ENCODE results near the gene LRRC4.

The LRRC4 gene

DNA sequence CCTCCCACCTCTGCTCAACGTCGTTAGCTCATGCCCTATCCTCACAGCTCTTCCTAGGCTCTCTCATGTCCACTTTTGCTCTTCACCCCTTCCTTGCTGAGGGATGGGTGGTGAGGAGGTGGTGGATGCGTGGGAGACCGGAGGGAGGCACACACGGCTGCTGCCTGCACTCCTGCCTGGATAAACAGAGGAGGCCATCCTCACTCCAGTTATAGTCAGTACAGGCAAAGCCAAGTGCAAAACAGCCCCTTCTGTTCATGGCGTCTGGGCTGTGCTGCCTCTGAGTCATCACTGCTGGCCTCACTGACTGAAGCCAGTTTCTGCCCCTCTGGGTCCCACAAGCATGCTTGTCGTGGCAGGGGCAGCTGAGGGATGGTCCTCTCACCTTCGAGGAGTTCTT, 31.9 kb upstream of the LRRC4 start:
- no peaks in the 10 kb centered on the region for H3K27me3 ChIP-seq (ENCODE audit: control insufficient read depth, insufficient read depth, low read length)
- H3K27ac ChIP-seq = no peak overlapping the region
- TF ChIP-seq, protein P1, sequence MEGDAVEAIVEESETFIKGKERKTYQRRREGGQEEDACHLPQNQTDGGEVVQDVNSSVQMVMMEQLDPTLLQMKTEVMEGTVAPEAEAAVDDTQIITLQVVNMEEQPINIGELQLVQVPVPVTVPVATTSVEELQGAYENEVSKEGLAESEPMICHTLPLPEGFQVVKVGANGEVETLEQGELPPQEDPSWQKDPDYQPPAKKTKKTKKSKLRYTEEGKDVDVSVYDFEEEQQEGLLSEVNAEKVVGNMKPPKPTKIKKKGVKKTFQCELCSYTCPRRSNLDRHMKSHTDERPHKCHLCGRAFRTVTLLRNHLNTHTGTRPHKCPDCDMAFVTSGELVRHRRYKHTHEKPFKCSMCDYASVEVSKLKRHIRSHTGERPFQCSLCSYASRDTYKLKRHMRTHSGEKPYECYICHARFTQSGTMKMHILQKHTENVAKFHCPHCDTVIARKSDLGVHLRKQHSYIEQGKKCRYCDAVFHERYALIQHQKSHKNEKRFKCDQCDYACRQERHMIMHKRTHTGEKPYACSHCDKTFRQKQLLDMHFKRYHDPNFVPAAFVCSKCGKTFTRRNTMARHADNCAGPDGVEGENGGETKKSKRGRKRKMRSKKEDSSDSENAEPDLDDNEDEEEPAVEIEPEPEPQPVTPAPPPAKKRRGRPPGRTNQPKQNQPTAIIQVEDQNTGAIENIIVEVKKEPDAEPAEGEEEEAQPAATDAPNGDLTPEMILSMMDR (IDR thresholded peaks at IDR 0.05) = no peak
- no peak overlapping the region for H3K4me2 ChIP-seq (ENCODE audit: low read length)
- no peaks in the 10 kb centered on the region for H3K4me1 ChIP-seq
- H3K36me3 ChIP-seq (ENCODE audit: control insufficient read depth, insufficient read depth, low read length) = no peaks in the 10 kb centered on the region
- no peaks in the 10 kb centered on the region for H3K79me2 ChIP-seq
- H3K9ac ChIP-seq = no peak overlapping the region
- H3K4me3 ChIP-seq (ENCODE audit: low read depth, low read length) = no peak overlapping the region
- no peaks in the 10 kb centered on the region for H3K9me3 ChIP-seq (ENCODE audit: control insufficient read depth, low read length)
- H2AFZ ChIP-seq = no peak overlapping the region

DNA sequence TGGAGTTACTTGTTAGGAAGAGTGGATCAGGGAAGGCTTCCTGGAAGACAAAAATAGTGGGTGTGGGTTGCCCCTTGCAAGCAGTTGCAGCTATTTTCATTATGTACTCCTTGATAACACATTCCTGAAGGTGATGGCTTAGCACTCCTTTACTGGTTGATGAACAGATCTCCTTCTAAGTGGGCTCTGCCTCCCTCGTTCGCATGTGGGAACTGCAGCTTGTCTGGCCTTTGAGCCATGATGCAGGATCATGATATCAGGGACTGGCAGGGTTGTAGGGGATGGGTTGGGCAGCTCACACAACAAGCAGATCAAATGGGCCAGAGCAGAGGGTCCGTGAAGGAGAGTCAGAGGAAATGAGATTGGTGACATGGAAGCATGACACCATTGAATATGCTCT, 28.8 kb upstream of the LRRC4 start:
- H3K4me1 ChIP-seq = no peaks in the 10 kb centered on the region
- TF ChIP-seq, protein P1 (IDR thresholded peaks at IDR 0.05) = no peak

DNA sequence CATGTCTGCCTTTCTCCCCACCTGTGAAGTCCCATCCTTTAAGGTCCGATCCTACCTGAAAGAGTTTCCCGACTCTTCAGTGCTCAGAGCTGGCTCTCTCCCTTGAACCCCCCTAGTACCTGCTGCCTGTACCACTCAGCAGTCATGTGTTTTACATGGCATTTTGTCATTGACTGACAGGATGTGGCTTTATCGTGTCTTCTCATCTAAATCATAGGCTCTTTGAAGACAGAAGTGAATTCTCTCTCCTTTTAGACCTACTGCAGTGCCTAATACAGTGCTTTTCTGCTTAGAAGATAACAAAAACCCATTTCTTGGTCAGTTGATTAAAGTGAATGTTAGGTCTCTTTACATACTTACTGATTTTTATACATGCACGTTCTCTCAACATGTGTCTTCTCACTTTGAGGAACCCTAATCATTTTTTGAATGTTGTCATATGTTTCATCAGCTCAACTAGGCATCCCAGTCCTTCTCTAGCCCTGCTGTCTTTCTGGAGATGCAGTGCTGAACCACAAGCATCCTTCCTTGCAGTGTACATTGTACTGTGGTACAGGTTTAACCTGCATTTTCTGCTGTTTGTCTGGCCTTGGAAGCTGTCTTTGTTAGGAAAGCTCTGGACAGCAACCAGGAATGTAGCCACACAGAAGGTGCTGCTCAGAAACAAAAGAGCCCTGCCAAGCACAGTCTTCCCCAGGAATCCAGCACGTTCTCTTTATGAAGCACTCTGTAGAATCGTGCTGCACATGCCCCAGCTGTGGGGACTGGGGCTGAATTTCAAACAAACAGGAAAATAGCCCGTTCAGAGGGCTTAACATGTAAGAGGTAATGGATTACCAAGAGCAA, 28.1 kb upstream of the LRRC4 start:
- H3K27ac ChIP-seq = no peak overlapping the region
- no peak overlapping the region for H2AFZ ChIP-seq
- no peaks in the 10 kb centered on the region for H3K9me3 ChIP-seq (ENCODE audit: control insufficient read depth, low read length)
- no peak overlapping the region for H3K4me2 ChIP-seq (ENCODE audit: low read length)
- H3K4me1 ChIP-seq = no peaks in the 10 kb centered on the region
- TF ChIP-seq, protein P1 (IDR thresholded peaks at IDR 0.05) = no peak
- no peaks in the 10 kb centered on the region for H3K36me3 ChIP-seq (ENCODE audit: control insufficient read depth, insufficient read depth, low read length)
- no peak overlapping the region for H3K4me3 ChIP-seq (ENCODE audit: low read depth, low read length)
- no peaks in the 10 kb centered on the region for H3K27me3 ChIP-seq (ENCODE audit: control insufficient read depth, insufficient read depth, low read length)
- no peak overlapping the region for H3K9ac ChIP-seq
- H3K79me2 ChIP-seq = no peaks in the 10 kb centered on the region

More for the DNA sequence above, 28.8 kb upstream of the LRRC4 start:
- Histone ChIP-seq H3K36me3 (ENCODE audit: control insufficient read depth, insufficient read depth, low read length) (no peaks in the 10 kb centered on the region), H3K27ac (no peak overlapping the region), H3K9me3 (ENCODE audit: control insufficient read depth, low read length) (no peaks in the 10 kb centered on the region), H3K79me2 (no peaks in the 10 kb centered on the region), H3K4me2 (ENCODE audit: low read length) (no peak overlapping the region), H3K4me3 (ENCODE audit: low read depth, low read length) (no peak overlapping the region), H3K27me3 (ENCODE audit: control insufficient read depth, insufficient read depth, low read length) (no peaks in the 10 kb centered on the region), H3K9ac (no peak overlapping the region), H2AFZ (no peak overlapping the region)

DNA sequence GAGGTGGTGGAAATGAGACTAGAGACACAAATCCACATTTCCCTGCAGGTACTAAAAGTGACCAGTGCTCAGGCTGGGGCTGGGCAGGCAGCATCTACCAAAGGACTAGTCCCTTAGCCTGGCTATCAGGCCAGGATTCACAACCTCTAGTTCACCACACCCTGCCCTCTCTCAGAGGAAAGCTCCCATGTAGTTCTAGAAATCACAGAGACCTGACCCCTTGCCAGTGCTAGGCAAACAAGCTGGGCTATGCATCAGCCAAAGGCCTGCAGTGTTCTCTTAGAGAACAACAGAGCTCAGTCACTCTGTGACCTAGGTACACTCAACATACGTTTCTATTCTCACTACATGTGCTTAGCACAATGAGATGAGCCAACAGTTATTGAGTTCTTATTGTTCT, 26.7 kb upstream of the LRRC4 start:
- Histone ChIP-seq H3K27me3 (ENCODE audit: control insufficient read depth, insufficient read depth, low read length) (no peaks in the 10 kb centered on the region), H2AFZ (no peak overlapping the region), H3K4me2 (ENCODE audit: low read length) (no peak overlapping the region), H3K9ac (no peak overlapping the region), H3K27ac (no peak overlapping the region), H3K36me3 (ENCODE audit: control insufficient read depth, insufficient read depth, low read length) (no peaks in the 10 kb centered on the region), H3K79me2 (no peaks in the 10 kb centered on the region), H3K4me1 (no peaks in the 10 kb centered on the region), H3K9me3 (ENCODE audit: control insufficient read depth, low read length) (no peaks in the 10 kb centered on the region), H3K4me3 (ENCODE audit: low read depth, low read length) (no peak overlapping the region)
- TF ChIP-seq, protein P1 (IDR thresholded peaks at IDR 0.05) = no peak

DNA sequence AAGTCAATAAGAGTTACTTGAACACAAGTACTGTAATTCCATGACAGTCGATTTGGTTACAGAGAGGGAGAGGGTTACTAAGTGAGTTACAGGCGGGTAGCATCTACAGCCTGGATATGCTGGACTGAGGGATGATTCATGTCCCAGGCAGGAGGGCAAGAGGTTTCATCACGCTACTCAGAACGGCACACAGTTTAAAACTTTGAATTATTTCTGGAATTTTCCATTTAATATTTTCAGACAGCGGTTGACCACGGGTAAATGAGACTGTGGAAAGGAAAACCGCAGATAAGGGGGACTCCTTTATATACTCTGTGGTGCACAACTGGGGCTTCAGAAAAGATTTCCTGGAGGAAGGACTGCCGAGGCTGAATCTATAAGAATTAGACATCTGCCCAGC, 25.7 kb upstream of the LRRC4 start:
- Histone ChIP-seq H2AFZ (no peak overlapping the region), H3K27me3 (ENCODE audit: control insufficient read depth, insufficient read depth, low read length) (no peaks in the 10 kb centered on the region), H3K4me2 (ENCODE audit: low read length) (no peak overlapping the region), H3K36me3 (ENCODE audit: control insufficient read depth, insufficient read depth, low read length) (no peaks in the 10 kb centered on the region), H3K4me3 (ENCODE audit: low read depth, low read length) (no peak overlapping the region), H3K9me3 (ENCODE audit: control insufficient read depth, low read length) (no peaks in the 10 kb centered on the region), H3K27ac (no peak overlapping the region), H3K4me1 (no peaks in the 10 kb centered on the region), H3K9ac (no peak overlapping the region), H3K79me2 (peaks cover 4% of the 10 kb centered on the region)
- TF ChIP-seq, protein P1 (IDR thresholded peaks at IDR 0.05) = no peak
